ENCODE data around the gene LCP2. TPM values are rescaled to one million over a fixed set of nuclear protein-coding genes. Genes with fewer than 3 reads are reported as not detected.

Gene LCP2
- total and polyA plus RNA-seq, 2 donors (not counting 3 experiments of a cell fraction or from before 2014, with no cell fraction given), result not detected

DNA sequence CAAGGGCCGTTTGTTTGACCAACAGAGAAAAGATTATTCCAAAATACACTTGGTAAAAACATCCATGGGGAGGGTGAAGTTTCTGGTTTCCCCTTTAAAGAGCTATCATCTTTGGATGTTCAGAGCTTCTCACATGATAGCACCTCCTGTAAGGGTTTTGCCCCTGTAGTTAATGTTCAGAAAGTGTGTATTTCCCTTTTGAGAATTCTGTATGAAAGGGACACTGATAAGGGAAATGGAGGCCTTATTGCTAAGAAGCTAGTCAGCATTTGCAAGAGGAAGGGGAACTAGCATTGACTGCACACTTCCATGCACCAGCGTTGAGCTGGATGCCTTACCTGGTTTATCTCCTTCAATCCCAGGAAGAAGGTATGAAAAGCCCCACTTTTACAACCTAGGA lies 96.3 kb downstream of the LCP2 start:
- POLR2A ChIA-PET, result no interaction called here
- dilution Hi-C loops (cut with MboI; ENCODE audit: extremely low pct_ligation_motif_present, low sequenced_read_pairs), result no loop called here
- intact Hi-C loops (cut with micrococcal nuclease), result no loop called here
- no peaks in the 10 kb centered on the region for H3K4me1 ChIP-seq (ENCODE audit: control insufficient read depth, extremely low read depth, insufficient read depth, low read length)
- peaks cover 10% of the 10 kb centered on the region in 2 experiments for H3K27me3 ChIP-seq (ENCODE audit: control insufficient read depth in 2 of 2, insufficient read depth in 2 of 2, low read length in 2 of 2)
- no TSS peak for BruUV-seq (replicated peaks)
- H3K4me2 ChIP-seq (ENCODE audit: insufficient read depth, low read length), result no peak overlapping the region
- no peak overlapping the region for H3K27ac ChIP-seq (ENCODE audit: insufficient read depth, low read depth, low read length)
- no peaks in the 10 kb centered on the region for H3K9me3 ChIP-seq (replicated peaks; ENCODE audit: control insufficient read depth, insufficient read depth, low read length)
- H3K9me1 ChIP-seq (replicated peaks; ENCODE audit: control insufficient read depth, extremely low read depth, insufficient read depth, low read length), result no peaks in the 10 kb centered on the region
- no peak for FAIRE-seq
- H3K4me3 ChIP-seq (replicated peaks in 1 of 3; ENCODE audit: insufficient read depth in 1 of 3, low read depth in 1 of 3, low read length in 3 of 3), result no peak overlapping the region
- no peaks in the 10 kb centered on the region for H3K36me3 ChIP-seq (ENCODE audit: control insufficient read depth in 2 of 2, extremely low read depth in 1 of 2, insufficient read depth in 2 of 2, low read length in 2 of 2)
- H4K20me1 ChIP-seq (replicated peaks; ENCODE audit: control insufficient read depth, extremely low read depth, insufficient read depth, low read length), result no peaks in the 10 kb centered on the region
- no peak overlapping the region for H3K9ac ChIP-seq (replicated peaks; ENCODE audit: extremely low read depth, insufficient read depth, low read length)
- no peak for DNase-seq (ENCODE audit: low read depth, low spot score)
- no peak overlapping the region for H2AFZ ChIP-seq (ENCODE audit: low read depth, low read length)
- H3K79me2 ChIP-seq (ENCODE audit: control insufficient read depth, insufficient read depth, low read length), result no peaks in the 10 kb centered on the region
- CTCF ChIA-PET, result interaction anchor here (0.6 to 1.5 kb wide), 5 partner anchors 15 to 119 kb away, joined by 3 to 5 read pairs (median 3); no protein-coding TSS in a partner anchor
- TF ChIP-seq FOS (IDR thresholded peaks at IDR 0.05; ENCODE audit: borderline replicate concordance, insufficient read depth, low read length) (no peak), MAX (IDR thresholded peaks at IDR 0.05; ENCODE audit: insufficient read depth, insufficient read length) (no peak), POLR2A (IDR thresholded peaks at IDR 0.05; ENCODE audit: low read depth, low read length) (no peak), JUN (IDR thresholded peaks at IDR 0.05; ENCODE audit: borderline replicate concordance, insufficient read depth, insufficient read length, low read depth) (no peak), POLR2AphosphoS5 (IDR thresholded peaks at IDR 0.05; ENCODE audit: insufficient read depth, low read depth, low read length) (no peak)

DNA sequence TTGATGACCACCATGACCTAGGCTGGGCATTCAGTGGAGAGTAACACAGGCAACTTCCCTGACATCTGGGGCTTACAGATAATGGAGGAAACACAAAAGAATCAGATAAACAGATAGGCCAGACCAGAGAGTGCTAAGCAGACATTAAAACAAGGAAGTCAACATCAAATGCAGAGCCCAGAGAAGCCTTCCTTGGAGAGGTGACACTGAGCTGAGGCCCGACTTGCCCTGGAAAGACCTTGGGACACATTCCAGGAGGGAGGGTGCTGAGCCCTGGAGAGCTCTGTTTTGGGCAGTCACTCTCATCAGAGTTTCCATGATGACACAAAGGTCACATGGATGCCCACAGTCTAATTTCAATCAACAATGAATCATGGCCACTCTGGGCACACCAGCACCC lies 96.7 kb downstream of the LCP2 start:
- Histone ChIP-seq H3K4me1 (ENCODE audit: control insufficient read depth, extremely low read depth, insufficient read depth, low read length) (no peaks in the 10 kb centered on the region), H3K27ac (ENCODE audit: insufficient read depth, low read depth, low read length) (no peak overlapping the region), H3K9me3 (replicated peaks; ENCODE audit: control insufficient read depth, insufficient read depth, low read length) (no peaks in the 10 kb centered on the region), H3K36me3 (ENCODE audit: control insufficient read depth in 2 of 2, extremely low read depth in 1 of 2, insufficient read depth in 2 of 2, low read length in 2 of 2) (no peaks in the 10 kb centered on the region), H3K9ac (replicated peaks; ENCODE audit: extremely low read depth, insufficient read depth, low read length) (no peak overlapping the region), H3K4me2 (ENCODE audit: insufficient read depth, low read length) (no peak overlapping the region), H3K79me2 (ENCODE audit: control insufficient read depth, insufficient read depth, low read length) (no peaks in the 10 kb centered on the region), H3K4me3 (replicated peaks in 1 of 3; ENCODE audit: insufficient read depth in 1 of 3, low read depth in 1 of 3, low read length in 3 of 3) (no peak overlapping the region), H4K20me1 (replicated peaks; ENCODE audit: control insufficient read depth, extremely low read depth, insufficient read depth, low read length) (no peaks in the 10 kb centered on the region), H3K9me1 (replicated peaks; ENCODE audit: control insufficient read depth, extremely low read depth, insufficient read depth, low read length) (no peaks in the 10 kb centered on the region), H2AFZ (ENCODE audit: low read depth, low read length) (no peak overlapping the region), H3K27me3 (ENCODE audit: control insufficient read depth in 2 of 2, insufficient read depth in 2 of 2, low read length in 2 of 2) (peaks cover 10 to 12% of the 10 kb centered on the region in 2 experiments)
- FAIRE-seq (no peak), DNase-seq (ENCODE audit: low read depth, low spot score) (no peak)
- dilution Hi-C loops (cut with MboI; ENCODE audit: extremely low pct_ligation_motif_present, low sequenced_read_pairs) (no loop called here), intact Hi-C loops (cut with micrococcal nuclease) (no loop called here)
- TF ChIP-seq MYC (IDR thresholded peaks at IDR 0.05; ENCODE audit: low read depth, low read length) (no peak), JUN (IDR thresholded peaks at IDR 0.05; ENCODE audit: borderline replicate concordance, insufficient read depth, insufficient read length, low read depth) (no peak), POLR2AphosphoS5 (IDR thresholded peaks at IDR 0.05; ENCODE audit: insufficient read depth, low read depth, low read length) (no peak)
- ChIA-PET CTCF (interaction anchor here (1.4 to 1.6 kb wide), 2 partner anchors 17 to 105 kb away, joined by 4 read pairs; no protein-coding TSS in a partner anchor), POLR2A (no interaction called here)
- no TSS peak for BruUV-seq (replicated peaks)

Other genes starting within 250 kb of the LCP2 start
- not detected in 2 replicates for gene FOXI1, start 191.9 kb downstream of the LCP2 start, total RNA-seq
- not detected in 2 replicates for gene FOXI1, start 191.9 kb downstream of the LCP2 start, polyA plus RNA-seq
- gene C5orf58, start 64.8 kb downstream of the LCP2 start, total RNA-seq, result not detected in 2 replicates
- gene C5orf58, start 64.8 kb downstream of the LCP2 start, polyA plus RNA-seq, result not detected in 2 replicates
- 0.29 TPM in 1 of 2 replicates, not detected in the other for gene KCNMB1, start 91.6 kb upstream of the LCP2 start, total RNA-seq
- gene KCNMB1, start 91.6 kb upstream of the LCP2 start, polyA plus RNA-seq, result 0.15 and 0.19 TPM in 2 replicates
- gene KCNIP1, start 206.2 kb upstream of the LCP2 start, total RNA-seq, result 0.15 TPM in 1 of 2 replicates, not detected in the other
- gene KCNIP1, start 206.2 kb upstream of the LCP2 start, polyA plus RNA-seq, result not detected in 2 replicates

Measured in endothelial cell of umbilical vein (primary cell).